ENCODE results near the gene GIMAP8. TPM values are rescaled to one million over a fixed set of nuclear protein-coding genes. Genes with fewer than 3 reads are reported as not detected.
"Not testable (repeated sequence)": the region's sequence is repeated elsewhere in the genome, so short reads cannot be mapped to it uniquely, and the experiment has no call there.

GIMAP8 gene
- total RNA-seq, 1 experiment from 2014 or later: not detected

GRCh38 chr7:150435390-150436073 is 14.9 kb upstream of the GIMAP8 start:
- DNase-seq (ENCODE audit: low spot score): no peak

- no peak for DNase-seq (ENCODE audit: low spot score)
Measured at GRCh38 chr7:150439967-150440366, 10.5 kb upstream of the GIMAP8 start.

GRCh38 chr7:150441524-150441923 is 8.9 kb upstream of the GIMAP8 start:
- no peak for DNase-seq (ENCODE audit: low spot score)

- no peak for DNase-seq (ENCODE audit: low spot score)
Measured at GRCh38 chr7:150442811-150443210, 7.6 kb upstream of the GIMAP8 start.

GRCh38 chr7:150443793-150444540 is 6.5 kb upstream of the GIMAP8 start:
- no peak for DNase-seq (ENCODE audit: low spot score)

GRCh38 chr7:150444674-150445365 is 5.6 kb upstream of the GIMAP8 start:
- no peak for DNase-seq (ENCODE audit: low spot score)

- no peak for DNase-seq (ENCODE audit: low spot score)
Measured at GRCh38 chr7:150446288-150446938, 4.0 kb upstream of the GIMAP8 start.

GRCh38 chr7:150447966-150448788 is 2.3 kb upstream of the GIMAP8 start:
- no peak for DNase-seq (ENCODE audit: low spot score)

GRCh38 chr7:150448789-150449147 is 1.7 kb upstream of the GIMAP8 start:
- peak; percentile 91 for DNase-seq (ENCODE audit: low spot score)

GRCh38 chr7:150449206-150449952 is 1.1 kb upstream of the GIMAP8 start:
- no peak for DNase-seq (ENCODE audit: low spot score)

GRCh38 chr7:150451097-150451793 is 815 bp downstream of the GIMAP8 start:
- DNase-seq (ENCODE audit: low spot score): no peak

- DNase-seq (ENCODE audit: low spot score): no peak
Measured at GRCh38 chr7:150451833-150452461, 1.5 kb downstream of the GIMAP8 start.

- no peak for DNase-seq (ENCODE audit: low spot score)
Measured at GRCh38 chr7:150453181-150453580, 2.8 kb downstream of the GIMAP8 start.

GRCh38 chr7:150453892-150454291 is 3.5 kb downstream of the GIMAP8 start:
- DNase-seq (ENCODE audit: low spot score): no peak

- not testable (repeated sequence) for DNase-seq (ENCODE audit: low spot score)
Measured at GRCh38 chr7:150457064-150457463, 6.6 kb downstream of the GIMAP8 start.

GRCh38 chr7:150458235-150458634 is 7.8 kb downstream of the GIMAP8 start:
- DNase-seq (ENCODE audit: low spot score): no peak

GRCh38 chr7:150458756-150459155 is 8.3 kb downstream of the GIMAP8 start:
- DNase-seq (ENCODE audit: low spot score): no peak

GRCh38 chr7:150461520-150461919 is 11.1 kb downstream of the GIMAP8 start:
- no peak for DNase-seq (ENCODE audit: low spot score)

GRCh38 chr7:150462413-150462812 is 12.0 kb downstream of the GIMAP8 start:
- DNase-seq (ENCODE audit: low spot score): no peak
